ENCODE measurements around the gene PRMT7. TPM values are rescaled to one million over a fixed set of nuclear protein-coding genes. Genes with fewer than 3 reads are reported as not detected.

The PRMT7 gene
- polyA plus RNA-seq, 3 donors = 15.0 to 41.1 (median 15.2) TPM

DNA sequence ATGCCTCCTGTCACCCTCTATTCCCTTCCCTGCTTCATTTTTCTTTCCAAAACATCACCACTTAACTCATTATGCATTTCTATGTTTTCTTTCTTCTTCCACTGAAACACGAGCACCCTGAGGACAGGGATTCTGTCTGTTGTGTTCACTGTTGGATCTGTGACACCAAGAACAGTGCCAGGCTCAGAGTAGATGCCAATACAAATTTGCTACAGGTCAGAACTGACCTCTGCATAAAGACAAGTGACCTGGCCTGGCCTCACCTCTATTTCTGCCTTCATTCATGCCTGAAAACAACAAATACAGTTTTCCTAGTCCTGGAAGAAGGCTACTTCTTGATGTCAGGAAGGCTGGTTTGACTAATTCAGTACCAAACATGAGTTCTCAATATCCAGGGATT is 92.4 kb downstream of the PRMT7 start:
- Histone ChIP-seq H3K9me3 (replicated peaks in 1 of 2; ENCODE audit: control insufficient read depth in 1 of 2, insufficient read depth in 1 of 2, low read length in 2 of 2) (no peaks in the 10 kb centered on the region), H4K20me1 (ENCODE audit: insufficient read depth, low read length) (no peaks in the 10 kb centered on the region), H3K79me2 (ENCODE audit: insufficient read depth, low read length) (no peaks in the 10 kb centered on the region), H3K27me3 (ENCODE audit: control insufficient read depth in 2 of 2, insufficient read depth in 2 of 2, low read length in 2 of 2) (no peaks in the 10 kb centered on the region), H2AFZ (ENCODE audit: insufficient read depth, low read depth, low read length, poor library complexity, severe bottlenecking) (no peak overlapping the region), H3K4me2 (replicated peaks; ENCODE audit: extremely low read depth, low read length, poor library complexity, severe bottlenecking) (no peak overlapping the region), H3K9ac (ENCODE audit: insufficient read depth, low read length, poor library complexity, severe bottlenecking) (no peak overlapping the region), H3K4me1 (ENCODE audit: control insufficient read depth in 1 of 2, insufficient read depth in 2 of 2, low read length in 2 of 2) (no peaks in the 10 kb centered on the region), H3K4me3 (replicated peaks in 1 of 3; ENCODE audit: low read depth in 2 of 3, low read length in 3 of 3) (no peak overlapping the region), H3K27ac (ENCODE audit: low read depth in 1 of 2, low read length in 2 of 2) (no peak overlapping the region), H3K36me3 (replicated peaks in 1 of 2; ENCODE audit: control insufficient read depth in 1 of 2, insufficient read depth in 2 of 2, low read length in 2 of 2) (no peaks in the 10 kb centered on the region)
- Mint-ChIP-seq H3K36me3 (no peaks in the 10 kb centered on the region), H3K4me1 (no peaks in the 10 kb centered on the region), H3K4me3 (no peak overlapping the region), H3K27ac (no peak overlapping the region), H3K9me3 (no peaks in the 10 kb centered on the region), H3K27me3 (ENCODE audit: low read depth in 3 of 3) (peaks cover 0 to 9% (median 1%) of the 10 kb centered on the region in 3 donors)
- intact Hi-C loops (cut with micrococcal nuclease) = no loop called here
- TF ChIP-seq, protein P1, sequence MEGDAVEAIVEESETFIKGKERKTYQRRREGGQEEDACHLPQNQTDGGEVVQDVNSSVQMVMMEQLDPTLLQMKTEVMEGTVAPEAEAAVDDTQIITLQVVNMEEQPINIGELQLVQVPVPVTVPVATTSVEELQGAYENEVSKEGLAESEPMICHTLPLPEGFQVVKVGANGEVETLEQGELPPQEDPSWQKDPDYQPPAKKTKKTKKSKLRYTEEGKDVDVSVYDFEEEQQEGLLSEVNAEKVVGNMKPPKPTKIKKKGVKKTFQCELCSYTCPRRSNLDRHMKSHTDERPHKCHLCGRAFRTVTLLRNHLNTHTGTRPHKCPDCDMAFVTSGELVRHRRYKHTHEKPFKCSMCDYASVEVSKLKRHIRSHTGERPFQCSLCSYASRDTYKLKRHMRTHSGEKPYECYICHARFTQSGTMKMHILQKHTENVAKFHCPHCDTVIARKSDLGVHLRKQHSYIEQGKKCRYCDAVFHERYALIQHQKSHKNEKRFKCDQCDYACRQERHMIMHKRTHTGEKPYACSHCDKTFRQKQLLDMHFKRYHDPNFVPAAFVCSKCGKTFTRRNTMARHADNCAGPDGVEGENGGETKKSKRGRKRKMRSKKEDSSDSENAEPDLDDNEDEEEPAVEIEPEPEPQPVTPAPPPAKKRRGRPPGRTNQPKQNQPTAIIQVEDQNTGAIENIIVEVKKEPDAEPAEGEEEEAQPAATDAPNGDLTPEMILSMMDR (IDR thresholded peaks at IDR 0.05) = no peak
- WGBS (ENCODE audit: insufficient coverage) = no CpG with 5 or more reads among the region's 1 CpG
- DNase-seq = no peak

DNA sequence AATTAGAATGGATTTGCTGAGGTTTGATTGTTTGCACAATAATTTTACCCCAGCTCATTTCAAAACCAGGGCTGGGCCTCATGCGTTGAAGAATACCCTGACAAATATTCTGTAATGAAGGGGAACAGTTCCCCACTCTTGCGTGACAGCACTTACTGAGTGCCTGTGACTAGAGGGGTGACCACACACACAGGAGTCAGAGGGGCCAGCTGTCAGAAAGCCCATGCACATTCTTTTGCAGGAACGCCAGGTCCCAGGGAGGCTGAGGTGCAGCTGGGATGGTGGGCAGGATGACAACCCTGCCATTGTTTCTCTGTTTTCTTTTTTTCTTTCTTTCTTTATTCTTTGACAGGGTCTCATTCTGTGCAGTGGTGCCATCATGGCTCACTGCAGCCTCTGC is 92.9 kb downstream of the PRMT7 start:
- DNase-seq = no peak
- Mint-ChIP-seq H3K9me3 (no peaks in the 10 kb centered on the region), H3K27ac (no peak overlapping the region), H3K4me1 (no peaks in the 10 kb centered on the region), H3K4me3 (no peak overlapping the region), H3K27me3 (ENCODE audit: low read depth in 3 of 3) (peaks cover 0 to 9% (median 1%) of the 10 kb centered on the region in 3 donors), H3K36me3 (no peaks in the 10 kb centered on the region)
- Histone ChIP-seq H3K9ac (ENCODE audit: insufficient read depth, low read length, poor library complexity, severe bottlenecking) (no peak overlapping the region), H3K79me2 (ENCODE audit: insufficient read depth, low read length) (no peaks in the 10 kb centered on the region), H3K27ac (ENCODE audit: low read depth in 1 of 2, low read length in 2 of 2) (no peak overlapping the region), H3K4me3 (replicated peaks in 1 of 3; ENCODE audit: low read depth in 2 of 3, low read length in 3 of 3) (no peak overlapping the region), H3K4me1 (ENCODE audit: control insufficient read depth in 1 of 2, insufficient read depth in 2 of 2, low read length in 2 of 2) (no peaks in the 10 kb centered on the region), H4K20me1 (ENCODE audit: insufficient read depth, low read length) (no peaks in the 10 kb centered on the region), H3K9me3 (replicated peaks in 1 of 2; ENCODE audit: control insufficient read depth in 1 of 2, insufficient read depth in 1 of 2, low read length in 2 of 2) (no peaks in the 10 kb centered on the region), H3K36me3 (replicated peaks in 1 of 2; ENCODE audit: control insufficient read depth in 1 of 2, insufficient read depth in 2 of 2, low read length in 2 of 2) (no peaks in the 10 kb centered on the region), H3K27me3 (ENCODE audit: control insufficient read depth in 2 of 2, insufficient read depth in 2 of 2, low read length in 2 of 2) (no peaks in the 10 kb centered on the region), H3K4me2 (replicated peaks; ENCODE audit: extremely low read depth, low read length, poor library complexity, severe bottlenecking) (no peak overlapping the region), H2AFZ (ENCODE audit: insufficient read depth, low read depth, low read length, poor library complexity, severe bottlenecking) (no peak overlapping the region)
- 100% methylated on average over 1 of the region's 3 CpGs for WGBS (ENCODE audit: insufficient coverage)
- TF ChIP-seq, protein P1 (IDR thresholded peaks at IDR 0.05) = no peak
- intact Hi-C loops (cut with micrococcal nuclease) = no loop called here

All from CD14-positive monocyte (primary cell).